Nucleus accumbens (tissue), 56 donors: Measurements from ENCODE around the gene DAP.
A peak's percentile ranks its signal among the peaks of the same experiment; 100 is the strongest.

Experiments
- DNase-seq, 56 donors: peaks; one replicate each; lab custom pipeline; 2025; lab: John Stamatoyannopoulos, UW

Gene DAP

DNA sequence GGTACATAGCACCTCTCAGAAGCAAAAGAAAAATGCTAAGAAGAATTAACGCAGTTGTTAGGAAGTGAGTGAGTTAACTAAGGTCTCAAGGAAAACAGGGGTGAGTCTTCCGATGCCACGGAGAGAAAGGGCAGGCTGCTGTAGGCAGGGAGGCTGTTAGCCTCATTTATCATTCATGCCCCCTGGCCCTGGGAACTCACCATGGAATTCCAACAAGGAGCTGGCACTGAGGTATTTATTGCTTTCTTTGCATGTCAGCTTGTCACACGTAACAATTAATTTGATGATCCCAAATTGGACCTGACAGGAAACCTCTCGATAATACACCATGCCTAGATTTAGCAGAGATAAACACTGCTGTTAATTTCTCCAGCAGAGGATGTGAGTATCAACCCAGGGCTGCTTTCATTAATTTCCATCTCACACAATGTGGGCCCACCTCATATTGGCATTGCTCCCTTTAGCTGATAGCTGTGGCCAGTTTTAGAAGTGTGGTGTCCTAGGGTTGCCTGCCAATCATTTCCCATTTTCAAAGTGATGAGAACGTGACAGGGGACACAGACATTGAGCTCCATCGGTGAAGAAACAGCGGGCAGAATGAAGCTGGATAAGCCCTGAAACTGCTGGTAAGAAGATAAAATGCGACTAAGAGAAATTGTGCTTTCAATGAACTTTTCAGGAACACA lies 45.3 kb downstream of the DAP start:
- no peak for DNase-seq

DNA sequence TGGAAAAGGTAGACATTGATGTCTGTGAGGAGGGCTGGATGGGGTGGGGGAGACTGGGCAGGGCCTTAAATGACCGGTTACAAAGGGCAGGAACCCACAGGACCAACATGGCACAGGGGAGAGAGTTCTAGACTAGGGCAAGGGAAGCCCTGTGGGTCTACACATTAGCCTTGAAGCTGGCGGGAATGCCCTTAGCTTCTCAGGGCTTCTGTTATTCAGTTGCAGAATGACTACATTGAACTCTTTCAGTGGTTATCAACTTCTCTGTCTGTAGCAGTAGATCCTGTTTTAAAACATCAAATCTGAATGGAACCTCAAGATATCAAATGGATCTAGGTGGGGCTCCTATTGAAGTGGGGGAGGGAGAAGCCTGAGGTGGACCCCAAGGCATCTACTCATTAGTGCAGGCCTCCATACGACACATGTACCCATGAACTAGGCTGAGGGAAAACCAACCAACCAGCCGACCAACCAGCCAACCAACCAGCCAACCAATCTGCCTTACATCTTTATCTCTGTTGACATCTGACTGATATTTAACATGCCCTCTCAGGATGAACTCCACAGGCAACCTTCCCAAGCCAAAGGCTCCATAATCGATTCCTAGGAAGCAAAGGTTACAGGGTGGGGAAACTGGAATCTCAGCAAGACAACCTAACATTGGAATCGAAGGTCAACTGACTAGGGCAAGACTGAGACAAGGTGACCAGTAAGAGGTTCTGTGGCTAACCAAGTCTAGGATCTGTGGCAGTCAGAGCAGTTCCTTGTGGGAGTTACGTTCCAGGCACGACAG lies 48.3 kb downstream of the DAP start:
- no peak for DNase-seq

DNA sequence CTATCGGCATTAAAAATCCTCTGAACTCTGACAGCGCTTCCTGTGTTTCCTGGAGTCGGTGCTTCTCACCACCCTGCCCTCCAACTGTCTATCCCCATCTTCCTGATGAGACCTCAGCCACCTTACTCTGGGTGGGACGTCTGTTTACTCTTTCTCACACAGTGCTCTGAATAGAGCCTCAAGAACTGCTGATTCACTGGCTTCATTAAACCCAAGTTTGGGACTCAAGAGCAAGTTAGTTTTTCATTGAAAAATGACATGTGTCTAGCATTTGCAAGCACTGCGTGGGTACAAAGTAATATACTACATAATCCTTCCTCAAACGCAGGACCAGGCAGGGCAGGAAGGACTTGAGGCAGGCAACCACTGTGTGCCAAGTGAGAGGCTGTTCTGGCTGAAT lies 49.5 kb downstream of the DAP start:
- no peak for DNase-seq

DNA sequence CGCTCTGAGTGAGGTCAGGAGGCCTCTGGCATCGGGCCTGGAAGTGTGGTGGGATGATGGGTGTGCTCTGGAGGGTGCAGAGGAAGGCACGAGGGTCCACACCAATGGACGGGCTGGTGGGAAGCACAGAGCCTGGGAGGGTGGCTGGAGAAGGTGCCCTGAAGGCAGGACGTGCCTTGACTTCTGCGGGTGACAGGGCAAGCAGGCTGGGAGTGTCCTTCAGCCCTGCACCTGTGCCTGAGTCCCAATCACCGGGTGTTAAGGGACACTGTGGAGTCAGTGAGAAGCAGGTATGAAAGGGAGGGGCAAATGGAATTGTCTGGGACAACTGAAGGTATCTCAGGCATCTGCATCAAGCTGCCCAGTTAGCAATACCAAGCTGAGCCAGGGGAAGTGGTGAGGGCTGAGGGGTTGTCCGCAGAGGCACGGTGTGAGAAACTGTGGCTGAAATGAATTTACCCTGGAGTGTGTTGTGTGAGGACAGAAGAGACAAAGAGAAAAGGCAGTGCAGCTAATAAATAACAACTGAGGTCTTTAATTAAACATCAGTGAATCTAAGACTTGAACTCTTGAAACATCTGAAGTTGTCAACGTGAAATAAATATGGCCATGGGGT lies 50.4 kb downstream of the DAP start:
- DNase-seq = no peak

DNA sequence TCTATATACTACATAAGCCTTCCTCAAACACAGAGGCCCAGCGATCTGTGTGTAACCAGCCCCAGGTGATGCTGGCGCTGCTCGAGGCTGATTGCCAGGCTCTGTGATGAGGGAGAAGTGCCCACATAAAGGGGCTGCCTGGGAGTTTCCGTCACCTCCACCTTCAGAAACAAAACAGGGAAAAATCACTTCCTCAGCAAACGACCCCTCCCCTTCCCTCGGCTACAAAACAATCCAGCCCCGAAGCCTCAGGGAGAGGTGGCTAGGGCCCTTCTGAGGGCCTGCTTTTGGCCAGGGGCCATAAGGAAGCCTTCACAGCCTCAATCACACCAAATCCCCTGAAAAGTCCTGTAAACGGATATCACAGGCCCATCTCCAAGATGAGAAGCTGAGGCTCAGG lies 51.1 kb downstream of the DAP start:
- no peak for DNase-seq

DNA sequence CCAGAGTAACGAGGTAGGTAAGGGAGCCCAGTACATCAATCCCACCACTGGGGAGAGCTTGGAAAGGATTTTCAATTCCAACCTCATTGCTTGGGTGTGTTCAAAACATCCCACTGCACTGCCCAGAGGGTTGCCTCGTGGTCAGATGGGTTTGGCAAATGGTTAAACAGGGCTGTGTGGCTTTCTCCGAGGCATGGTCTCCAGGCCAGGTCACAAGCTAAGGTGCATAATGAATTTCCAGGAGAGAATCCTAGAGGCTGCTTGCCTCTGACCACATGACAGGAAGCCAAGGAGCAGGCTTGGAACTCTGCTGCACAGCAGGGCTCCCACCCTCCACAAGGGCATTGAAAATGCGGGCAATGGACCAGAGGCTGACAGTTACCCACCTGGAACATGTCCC lies 51.6 kb downstream of the DAP start:
- no peak for DNase-seq

DNA sequence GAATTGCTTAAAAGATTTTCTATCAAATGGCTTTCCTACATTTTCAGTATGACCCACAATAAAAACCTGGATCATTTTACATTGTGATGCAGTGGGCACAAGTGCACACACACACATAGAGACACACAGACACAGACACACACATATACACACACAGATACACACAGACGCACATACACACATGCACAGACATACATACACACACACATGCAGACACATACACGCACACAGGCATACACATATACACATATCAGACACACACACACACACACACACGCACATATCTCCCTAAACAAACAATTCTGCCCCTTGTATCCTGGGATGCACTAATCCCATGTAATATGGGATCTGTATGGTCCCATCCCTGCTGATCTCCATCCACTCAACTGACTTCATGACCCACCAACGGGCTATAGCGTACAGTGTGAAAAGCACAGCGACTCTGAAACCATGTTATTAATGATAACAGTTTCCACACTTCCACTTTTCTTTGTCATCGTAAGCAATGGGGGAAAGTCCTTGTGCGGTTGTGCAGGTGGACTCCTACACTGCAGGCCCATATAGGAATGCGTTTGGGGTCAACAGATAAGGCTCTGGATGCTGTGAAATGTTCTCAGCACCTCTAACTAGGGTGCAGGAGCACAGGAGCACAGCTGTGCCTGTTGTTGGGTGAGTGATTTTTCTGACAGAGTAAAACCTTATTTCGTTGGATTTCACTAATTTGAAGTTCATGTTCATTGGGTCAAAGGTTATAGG lies 52.7 kb downstream of the DAP start:
- DNase-seq = no peak

DNA sequence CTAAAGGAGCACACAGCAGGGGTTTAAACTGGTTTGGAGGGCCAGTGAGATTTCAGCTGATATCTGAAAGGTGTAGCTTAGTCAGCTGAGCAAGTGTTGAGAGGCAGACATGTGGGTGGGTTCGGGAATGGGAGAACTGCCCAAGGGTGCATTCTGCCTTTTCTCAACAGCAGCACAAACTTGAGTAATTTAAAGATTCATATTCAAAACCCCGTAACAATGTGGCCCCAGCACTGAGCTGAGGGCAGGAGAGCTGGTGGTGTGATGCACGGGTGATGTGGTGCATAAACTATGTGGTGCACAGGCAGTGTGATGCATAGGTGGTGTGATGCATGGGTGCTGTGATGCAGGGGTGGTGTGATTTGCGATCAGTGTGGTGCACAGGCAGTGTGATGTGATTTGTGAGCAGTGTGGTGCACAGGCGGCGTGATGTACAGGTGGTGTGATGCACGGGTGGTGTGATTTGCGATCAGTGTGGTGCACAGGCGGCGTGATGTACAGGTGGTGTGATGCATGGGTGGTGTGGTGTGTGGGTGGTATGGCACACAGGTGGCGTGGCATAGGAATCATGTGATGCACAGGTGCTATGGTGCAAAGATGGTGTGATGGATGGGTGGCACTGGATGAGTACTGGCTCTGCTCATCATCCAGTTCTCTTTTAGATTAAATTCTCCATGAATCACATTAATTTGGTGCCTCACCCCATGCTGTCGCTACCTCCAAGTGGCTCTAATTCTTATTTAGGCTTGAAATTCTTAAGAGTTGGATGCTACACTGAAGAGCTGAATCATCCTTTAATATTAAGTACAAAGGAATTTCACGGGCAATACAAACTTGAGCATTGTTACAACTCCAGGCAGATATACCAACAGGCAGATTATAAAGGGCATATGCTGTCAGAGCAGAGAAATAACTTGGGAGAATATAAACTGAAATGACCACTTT lies 53.6 kb downstream of the DAP start:
- no peak for DNase-seq

DNA sequence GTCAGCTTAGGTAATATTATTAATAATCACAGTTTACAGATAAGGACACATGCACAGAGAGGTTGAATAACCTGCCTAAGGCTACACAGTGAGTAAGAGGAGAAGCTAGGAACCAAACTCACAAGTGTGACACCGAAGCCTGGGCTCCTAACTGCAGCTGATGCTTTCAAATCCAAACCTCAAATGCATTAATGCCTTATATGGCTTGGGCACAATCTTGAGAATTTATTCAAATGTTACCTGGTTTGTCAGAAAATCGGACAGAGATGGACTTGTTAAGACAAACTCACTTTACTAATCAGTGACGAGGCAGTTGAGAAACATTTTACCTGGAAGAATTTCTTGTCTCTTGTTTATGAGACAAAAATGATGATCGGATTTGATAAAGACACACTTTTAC lies 54.7 kb downstream of the DAP start:
- DNase-seq = no peak

DNA sequence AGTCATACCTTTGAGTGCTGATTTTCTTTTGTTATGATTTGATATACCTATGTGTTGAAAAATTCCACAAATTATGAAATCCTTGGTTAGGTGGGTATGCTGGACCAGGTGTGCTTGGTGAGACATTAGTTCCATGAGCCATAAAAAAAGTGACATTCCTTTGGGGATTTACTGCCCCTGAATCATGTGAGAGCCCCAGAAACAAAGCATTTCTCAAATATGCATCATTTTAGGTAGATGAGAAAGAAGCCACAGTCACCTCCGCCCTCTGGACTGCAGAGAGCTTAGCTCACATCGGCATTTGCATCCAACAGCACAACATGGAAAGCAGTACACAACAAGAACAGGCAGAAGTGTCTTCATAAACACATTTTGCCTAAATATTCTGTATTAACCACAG lies 55.3 kb downstream of the DAP start:
- no peak for DNase-seq

DNA sequence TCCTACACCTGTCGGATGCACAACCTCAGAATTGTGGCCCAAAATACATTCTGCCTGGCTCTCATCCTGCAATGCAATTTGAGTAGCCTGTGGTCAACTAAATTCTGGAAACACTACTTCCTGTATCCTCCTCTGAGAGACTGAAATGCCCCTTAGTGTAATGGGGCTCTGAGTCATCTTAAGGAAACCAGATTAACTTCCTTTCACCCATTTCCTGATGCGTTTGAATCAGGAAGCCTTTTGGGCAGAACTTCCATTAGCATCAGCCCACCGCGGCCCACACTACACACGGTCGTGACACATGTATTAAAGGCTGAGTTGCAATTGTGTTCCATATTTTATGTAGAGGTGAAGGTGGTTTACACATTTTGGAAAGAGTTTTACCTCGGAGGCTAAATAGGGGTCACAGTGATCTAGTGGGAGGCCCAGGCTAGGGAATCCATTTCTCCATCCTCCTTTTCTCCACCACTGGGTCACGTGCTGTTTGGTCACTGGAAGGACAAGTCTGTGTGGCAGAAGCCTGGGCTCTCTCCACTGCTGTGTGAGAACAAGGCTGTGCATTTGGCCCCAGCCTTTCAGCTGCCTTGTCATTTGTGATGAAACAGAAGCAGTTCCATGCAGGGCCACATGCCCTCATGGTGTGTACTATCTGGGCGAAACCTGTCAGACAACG lies 55.9 kb downstream of the DAP start:
- DNase-seq = no peak

DNA sequence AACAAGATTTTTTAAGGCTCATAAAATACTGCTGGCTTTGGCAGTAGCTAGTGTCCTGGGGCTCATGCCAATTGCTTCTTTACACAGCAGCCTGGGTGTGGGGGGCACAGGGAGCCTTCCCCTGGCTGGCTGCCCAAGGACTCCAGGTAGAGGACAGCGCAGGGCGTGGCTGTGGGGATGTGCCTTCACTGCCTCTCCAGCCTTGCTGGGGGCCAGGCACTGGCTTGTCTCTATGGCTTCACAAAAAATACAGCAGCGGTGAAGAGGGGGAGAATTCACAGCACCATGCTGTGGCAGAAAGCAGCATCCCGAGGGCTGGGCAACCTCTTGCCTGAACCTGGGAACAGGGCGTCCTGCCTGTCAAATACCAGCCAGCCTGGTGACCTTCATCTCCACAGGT lies 57.4 kb downstream of the DAP start:
- DNase-seq = peak in 1 of 56 donors; percentile 11

DNA sequence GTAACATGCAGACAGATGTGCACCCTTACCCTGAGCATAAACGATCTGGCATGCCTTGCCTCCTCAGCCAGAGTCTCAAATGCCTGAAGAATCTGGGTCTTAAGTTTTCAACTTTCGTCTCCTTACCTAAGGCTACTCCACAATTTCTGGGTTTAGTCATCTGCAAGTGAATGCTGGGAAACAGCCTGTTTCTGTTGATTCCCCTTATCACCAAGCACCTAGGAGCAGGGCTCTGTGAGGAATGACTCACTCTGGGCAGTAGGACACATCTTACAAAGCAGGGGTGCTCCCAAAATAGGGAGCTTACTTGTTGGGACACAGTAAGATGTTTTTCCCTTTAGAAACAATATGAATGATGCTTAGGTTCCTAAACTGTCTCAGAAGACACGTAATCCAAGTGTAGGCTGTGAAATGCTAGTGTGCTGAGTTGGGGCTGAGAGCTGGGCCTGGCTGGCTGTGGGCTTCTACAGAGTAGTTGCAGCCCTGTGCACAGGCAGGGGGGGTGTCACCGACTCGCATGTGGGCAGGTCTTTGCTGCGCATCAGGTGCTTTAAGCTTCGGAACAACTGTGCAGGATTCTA lies 58.0 kb downstream of the DAP start:
- peak in 1 of 56 donors; percentile 11 for DNase-seq

DNA sequence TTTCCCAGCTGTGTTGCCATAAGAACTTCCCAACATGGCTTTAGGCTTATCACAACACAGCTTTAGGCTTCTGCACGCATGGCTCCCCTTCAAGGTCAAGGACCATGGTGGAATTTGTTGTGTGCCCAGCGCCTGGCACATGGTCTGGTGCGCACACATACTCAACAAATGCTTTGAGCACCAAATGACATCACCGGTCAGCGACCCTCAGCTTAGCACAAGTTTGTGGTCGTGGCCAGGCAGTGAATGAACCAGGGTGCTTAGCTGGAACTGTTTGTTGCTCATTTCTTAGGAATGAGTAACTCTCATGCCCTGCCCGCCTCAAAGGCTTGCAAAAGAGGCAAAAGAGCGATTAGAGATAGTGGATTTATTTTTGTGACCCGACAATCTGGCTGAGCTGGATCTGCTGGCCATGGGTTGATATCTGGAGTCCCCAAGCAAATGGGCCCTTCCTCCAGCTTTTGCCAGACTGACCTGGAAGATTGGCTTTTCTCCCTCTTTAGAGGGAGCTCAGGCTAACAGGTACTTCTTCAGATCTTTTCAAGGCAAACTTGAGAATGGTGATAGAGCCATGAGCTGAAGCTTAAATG lies 58.9 kb downstream of the DAP start:
- DNase-seq = no peak

DNA sequence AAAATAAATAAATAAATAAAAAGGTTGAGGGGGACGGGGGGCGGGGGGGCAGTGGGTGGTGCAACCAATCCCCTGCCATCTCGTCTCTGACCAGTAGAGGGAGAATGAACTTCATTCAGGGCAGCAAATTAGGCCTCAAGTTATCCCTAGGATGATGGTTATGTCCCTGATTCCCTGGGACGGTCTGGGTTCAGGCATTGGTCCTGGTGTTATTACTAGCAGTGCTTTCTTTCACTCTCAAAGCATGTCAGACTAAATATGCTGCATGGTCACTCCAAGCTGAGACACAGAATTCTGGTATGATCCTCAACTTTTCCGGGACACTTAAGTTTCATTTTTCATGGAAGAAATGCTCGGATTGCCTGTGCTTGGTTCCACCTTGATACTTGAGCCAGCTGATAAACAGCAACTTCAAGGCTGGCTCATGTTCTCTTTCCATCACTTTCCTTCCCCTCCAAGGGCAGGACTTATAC lies 59.4 kb downstream of the DAP start:
- DNase-seq = peak in 22 of 56 donors; percentile 5 to 60 (median 14)

DNA sequence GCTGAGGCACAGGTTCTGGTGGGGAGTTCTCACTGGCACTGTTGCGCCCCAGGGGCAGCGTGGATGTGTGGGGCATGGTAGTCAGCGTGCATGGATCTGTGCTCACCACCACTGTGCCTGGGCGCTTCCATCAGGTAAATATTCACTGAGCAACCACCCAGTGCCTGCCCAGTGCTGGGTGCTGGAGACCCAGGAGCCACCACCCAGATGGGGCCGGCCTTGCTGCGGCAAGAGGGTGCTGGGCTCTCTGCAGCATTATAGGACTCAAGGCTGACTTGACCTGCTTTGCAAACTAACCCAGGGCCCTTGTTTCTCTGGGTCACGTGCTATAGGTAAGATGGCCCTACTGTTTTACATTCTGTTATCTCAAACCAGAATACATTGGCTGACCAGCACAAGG lies 60.5 kb downstream of the DAP start:
- DNase-seq = no peak

DNA sequence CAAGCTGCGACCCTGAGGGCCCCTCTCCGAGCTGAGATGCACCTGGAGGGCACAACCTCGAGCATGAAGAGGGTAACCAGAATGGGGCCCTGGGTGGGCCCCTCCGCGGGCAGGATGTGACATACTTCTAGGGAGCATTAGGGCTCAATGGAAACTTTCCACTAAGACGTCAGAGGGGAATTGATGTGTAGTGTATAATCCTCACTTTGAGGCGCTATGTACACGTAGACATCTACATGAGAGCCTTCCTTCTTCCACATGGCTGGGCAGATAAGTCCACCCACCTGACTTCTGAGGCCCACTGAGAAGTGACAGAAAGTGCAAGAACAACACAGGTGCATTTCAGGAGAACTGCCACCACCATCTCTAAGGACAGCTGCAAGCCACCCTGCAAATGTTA lies 61.0 kb downstream of the DAP start:
- no peak for DNase-seq

DNA sequence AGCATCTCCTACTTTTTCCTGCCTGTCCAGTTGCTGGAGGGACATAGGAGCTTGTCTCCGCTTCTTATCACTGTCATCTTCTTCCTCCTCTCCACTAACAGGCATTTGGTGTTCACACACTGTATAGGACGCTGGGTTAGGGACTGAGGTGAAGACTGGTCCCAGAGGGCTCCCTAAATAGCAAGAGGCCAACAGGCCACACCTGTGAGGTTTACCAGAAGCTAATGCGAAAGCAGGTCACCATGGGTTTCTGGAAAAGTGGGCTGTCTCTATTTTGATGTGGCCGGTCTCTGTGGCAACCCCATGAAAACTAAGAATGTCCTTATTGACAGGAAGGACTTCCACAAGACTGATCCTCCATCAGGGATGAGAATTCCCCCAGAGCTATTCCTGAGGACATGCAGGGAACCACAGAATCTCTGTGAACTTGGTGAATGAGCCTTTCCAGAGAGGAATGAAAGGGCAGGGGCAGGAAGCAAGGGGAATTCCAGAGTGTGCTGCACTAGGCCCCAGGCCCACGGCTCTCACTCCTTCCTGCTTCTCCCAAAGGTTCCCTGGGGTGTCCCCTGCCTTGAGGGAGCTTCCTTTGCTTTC lies 61.7 kb downstream of the DAP start:
- DNase-seq = no peak
